RWPE2 (cell line): Measurements from ENCODE around the gene LHX4.

Source experiments
- ATAC-seq: fragments of 200-7000 bp; cut with Tn5 transposase; 3 replicates; pipeline ENCODE4 v1.9.1; 2021; ENCODE audit warnings: low read depth
- DNase-seq: peaks from one replicate; pipeline ENCODE4 v3.0.0-alpha.2; 2020; ENCODE audit warnings: low spot score
- H3K27ac ChIP-seq: fragments of 450-650 bp; 2 replicates; pipeline ENCODE4 v1.5.1; 2017; ENCODE audit warnings: mild to moderate bottlenecking; ENCODE audit not compliant: poor library complexity, severe bottlenecking
- H3K27me3 ChIP-seq: fragments of 250-450 bp; sonication (Bioruptor Pico); 2 replicates; pipeline ENCODE4 v1.5.1; 2021; ENCODE audit warnings: mild to moderate bottlenecking, moderate library complexity; ENCODE audit not compliant: insufficient read depth, poor library complexity, severe bottlenecking
- H3K36me3 ChIP-seq: fragments of 250-450 bp; sonication (Bioruptor Pico); 2 replicates; pipeline ENCODE4 v1.5.1; 2020; ENCODE audit warnings: low read depth, mild to moderate bottlenecking, moderate library complexity
- H3K4me1 ChIP-seq: fragments of 250-450 bp; sonication (Bioruptor Pico); 2 replicates; pipeline ENCODE4 v1.5.1; 2021; ENCODE audit warnings: mild to moderate bottlenecking, moderate library complexity; ENCODE audit not compliant: insufficient read depth, poor library complexity, severe bottlenecking
- H3K4me3 ChIP-seq: fragments of 250-450 bp; sonication (Bioruptor Pico); 2 replicates; pipeline ENCODE4 v1.5.1; 2021; ENCODE audit warnings: mild to moderate bottlenecking, moderate library complexity; ENCODE audit not compliant: severe bottlenecking
- H3K9me3 ChIP-seq: fragments of 250-450 bp; sonication (Bioruptor Pico); 2 replicates; pipeline ENCODE4 v1.5.1; 2021; ENCODE audit warnings: mild to moderate bottlenecking, moderate library complexity; ENCODE audit not compliant: severe bottlenecking
- TF ChIP-seq, protein P1 (sequence below): fragments of 450-650 bp; IDR thresholded peaks from one replicate; pipeline ENCODE4 v1.5.1; 2017; ENCODE audit warnings: mild to moderate bottlenecking, moderate library complexity; ENCODE audit not compliant: poor library complexity, severe bottlenecking

Gene LHX4

DNA sequence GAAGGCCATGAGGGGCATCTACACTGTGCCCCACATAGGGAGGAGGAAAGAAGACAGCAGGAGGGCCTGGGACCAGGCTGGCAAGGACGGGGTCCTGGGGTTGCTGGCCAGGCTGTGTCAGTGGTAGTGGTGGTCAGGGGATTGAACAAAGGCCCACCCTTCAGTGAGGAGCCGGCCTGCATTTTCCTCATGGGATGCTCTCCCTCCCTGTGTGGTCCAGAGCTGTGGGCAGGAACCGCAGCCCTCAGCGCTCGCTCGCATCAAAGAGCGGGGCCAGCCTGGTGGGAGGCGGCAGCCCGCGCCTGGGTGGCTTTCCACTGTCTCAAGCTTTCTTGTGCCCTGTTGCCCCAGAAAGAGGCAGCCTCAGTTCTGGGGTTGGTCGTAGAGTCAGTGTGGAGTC, 24.8 kb downstream of the LHX4 start:
- no peaks in the 10 kb centered on the region for H3K27me3 ChIP-seq
- H3K4me3 ChIP-seq: no peak overlapping the region
- ATAC-seq: no peak
- H3K9me3 ChIP-seq: no peaks in the 10 kb centered on the region
- TF ChIP-seq, protein P1, sequence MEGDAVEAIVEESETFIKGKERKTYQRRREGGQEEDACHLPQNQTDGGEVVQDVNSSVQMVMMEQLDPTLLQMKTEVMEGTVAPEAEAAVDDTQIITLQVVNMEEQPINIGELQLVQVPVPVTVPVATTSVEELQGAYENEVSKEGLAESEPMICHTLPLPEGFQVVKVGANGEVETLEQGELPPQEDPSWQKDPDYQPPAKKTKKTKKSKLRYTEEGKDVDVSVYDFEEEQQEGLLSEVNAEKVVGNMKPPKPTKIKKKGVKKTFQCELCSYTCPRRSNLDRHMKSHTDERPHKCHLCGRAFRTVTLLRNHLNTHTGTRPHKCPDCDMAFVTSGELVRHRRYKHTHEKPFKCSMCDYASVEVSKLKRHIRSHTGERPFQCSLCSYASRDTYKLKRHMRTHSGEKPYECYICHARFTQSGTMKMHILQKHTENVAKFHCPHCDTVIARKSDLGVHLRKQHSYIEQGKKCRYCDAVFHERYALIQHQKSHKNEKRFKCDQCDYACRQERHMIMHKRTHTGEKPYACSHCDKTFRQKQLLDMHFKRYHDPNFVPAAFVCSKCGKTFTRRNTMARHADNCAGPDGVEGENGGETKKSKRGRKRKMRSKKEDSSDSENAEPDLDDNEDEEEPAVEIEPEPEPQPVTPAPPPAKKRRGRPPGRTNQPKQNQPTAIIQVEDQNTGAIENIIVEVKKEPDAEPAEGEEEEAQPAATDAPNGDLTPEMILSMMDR: no peak
- H3K4me1 ChIP-seq: no peaks in the 10 kb centered on the region
- H3K27ac ChIP-seq: no peak overlapping the region
- H3K36me3 ChIP-seq: no peaks in the 10 kb centered on the region
- no peak for DNase-seq

DNA sequence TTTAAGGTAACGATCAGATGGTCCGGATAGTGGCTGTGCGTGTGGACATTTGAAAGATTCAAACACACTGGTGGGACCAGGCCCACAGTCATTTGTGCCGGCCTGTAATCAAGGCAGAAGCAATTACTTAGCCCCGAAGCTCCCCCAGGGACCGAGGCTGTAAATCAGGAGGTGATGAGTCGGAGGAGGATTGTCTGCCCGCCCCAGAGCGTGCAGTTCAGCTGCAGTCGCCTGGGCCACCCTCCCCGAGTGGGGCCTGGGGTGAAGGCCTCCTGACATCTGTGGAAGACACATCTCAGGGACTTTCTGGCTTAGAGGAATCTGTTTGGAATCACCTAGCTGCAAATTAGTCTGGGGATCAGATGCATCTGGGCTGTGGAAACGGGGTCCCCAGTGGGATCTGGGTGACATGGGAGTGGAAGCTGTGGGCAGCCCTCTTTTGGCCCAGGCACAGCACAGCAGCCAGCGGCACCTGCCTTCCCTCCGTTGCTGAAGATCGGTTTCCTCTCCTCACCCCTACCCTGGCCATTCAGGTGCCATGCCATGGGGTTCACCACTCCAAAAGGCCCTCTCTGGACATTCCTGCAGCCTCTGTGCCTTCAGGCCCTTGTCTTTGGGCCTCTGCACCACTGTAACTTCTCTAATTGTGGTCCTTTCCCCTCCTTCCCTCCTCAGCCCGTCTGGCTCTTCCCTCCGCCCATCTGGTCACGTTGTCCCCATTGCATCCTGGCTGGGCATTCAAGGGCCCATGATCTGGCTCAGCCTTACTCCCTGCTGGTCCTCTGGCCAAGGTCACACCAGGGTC, 25.7 kb downstream of the LHX4 start:
- no peak for ATAC-seq
- H3K27ac ChIP-seq: no peak overlapping the region
- TF ChIP-seq, protein P1: no peak

DNA sequence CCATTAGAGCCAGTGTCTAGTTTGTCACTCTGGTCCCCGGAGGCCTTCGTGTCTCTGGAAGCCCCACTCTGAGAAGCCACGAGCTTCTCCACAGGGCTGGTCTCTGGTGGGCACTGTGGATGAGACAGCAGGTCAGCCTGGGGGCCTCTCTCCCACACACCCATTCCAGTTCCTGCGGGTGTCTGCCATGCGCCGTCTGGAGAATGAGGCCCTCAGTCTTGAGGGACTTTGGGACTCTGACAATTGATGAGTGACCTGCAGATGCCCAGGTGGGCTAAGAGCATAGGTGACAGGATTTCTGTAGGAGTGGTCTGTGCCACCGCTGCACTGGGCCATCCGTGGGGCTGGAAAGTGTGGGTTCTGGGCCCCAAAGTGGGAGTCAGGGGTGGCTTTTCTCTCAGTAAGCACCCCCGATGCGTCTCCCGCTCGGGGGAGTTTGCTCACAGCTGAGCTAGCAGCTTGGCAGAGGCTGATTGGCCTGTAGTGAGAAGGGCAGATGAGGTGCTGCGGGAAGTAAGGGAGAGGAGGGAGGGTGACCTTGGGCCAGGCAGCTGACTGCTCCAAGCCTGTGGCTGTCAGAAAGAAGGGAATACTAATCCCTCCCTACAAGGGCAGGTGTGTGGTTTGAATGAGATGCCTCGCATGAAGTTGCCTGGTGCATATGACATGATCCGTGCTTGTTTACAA, 26.4 kb downstream of the LHX4 start:
- TF ChIP-seq, protein P1: no peak
- H3K36me3 ChIP-seq: no peaks in the 10 kb centered on the region
- ATAC-seq (no peak), DNase-seq (no peak)
- H3K27me3 ChIP-seq: no peaks in the 10 kb centered on the region
- no peak overlapping the region for H3K4me3 ChIP-seq
- H3K27ac ChIP-seq: no peak overlapping the region
- H3K9me3 ChIP-seq: no peaks in the 10 kb centered on the region
- no peaks in the 10 kb centered on the region for H3K4me1 ChIP-seq

More for the DNA sequence above, 25.7 kb downstream of the LHX4 start:
- H3K36me3 ChIP-seq: no peaks in the 10 kb centered on the region
- H3K9me3 ChIP-seq: no peaks in the 10 kb centered on the region
- no peaks in the 10 kb centered on the region for H3K4me1 ChIP-seq
- no peaks in the 10 kb centered on the region for H3K27me3 ChIP-seq
- H3K4me3 ChIP-seq: no peak overlapping the region
- no peak for DNase-seq

DNA sequence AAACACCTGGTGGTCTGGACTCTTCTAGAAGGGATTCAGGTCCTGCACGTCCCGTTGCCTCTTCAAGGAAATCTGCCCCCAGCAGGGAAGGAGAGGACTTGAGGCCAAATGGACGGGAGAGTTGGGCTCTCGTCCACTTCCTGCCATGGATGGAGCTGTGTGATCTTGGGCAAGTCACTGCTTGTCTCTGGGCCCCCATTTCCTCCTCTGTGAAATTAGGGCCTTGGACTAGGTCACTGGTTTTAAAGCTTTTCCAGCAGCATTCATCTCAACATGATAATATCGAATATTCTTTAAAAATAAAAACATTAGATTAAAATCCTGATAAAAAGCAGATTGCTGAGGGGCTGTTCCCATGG, 26.9 kb downstream of the LHX4 start:
- H3K4me3 ChIP-seq: no peak overlapping the region
- no peaks in the 10 kb centered on the region for H3K27me3 ChIP-seq
- H3K27ac ChIP-seq: no peak overlapping the region
- H3K9me3 ChIP-seq: no peaks in the 10 kb centered on the region
- TF ChIP-seq, protein P1: no peak
- no peaks in the 10 kb centered on the region for H3K4me1 ChIP-seq
- H3K36me3 ChIP-seq: no peaks in the 10 kb centered on the region
- ATAC-seq (no peak), DNase-seq (no peak)

DNA sequence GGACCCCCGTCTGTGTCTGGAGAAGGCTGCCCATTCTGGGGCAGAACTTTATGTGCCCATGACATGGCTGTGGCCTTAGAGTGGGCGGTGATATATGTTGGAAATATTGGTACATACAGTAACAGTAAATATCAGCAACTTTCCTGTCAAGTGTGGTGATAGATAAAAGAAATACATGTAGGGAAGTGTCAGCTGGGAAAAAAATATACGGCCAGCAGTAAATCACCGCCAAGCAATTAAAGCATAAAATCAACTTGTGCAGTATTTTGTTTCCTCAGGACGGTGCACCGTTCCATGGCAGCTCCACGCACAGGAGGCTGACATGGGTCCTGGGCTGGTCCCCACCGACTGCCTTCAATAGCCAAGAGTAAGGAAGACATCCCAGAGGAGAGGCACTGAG, 27.4 kb downstream of the LHX4 start:
- Histone ChIP-seq H3K36me3 (no peaks in the 10 kb centered on the region), H3K27me3 (no peaks in the 10 kb centered on the region), H3K4me1 (no peaks in the 10 kb centered on the region), H3K9me3 (no peaks in the 10 kb centered on the region), H3K27ac (no peak overlapping the region), H3K4me3 (no peak overlapping the region)
- DNase-seq (no peak), ATAC-seq (no peak)
- TF ChIP-seq, protein P1: no peak
